ENCODE results near the gene DHRS9. TPM values are rescaled to one million over a fixed set of nuclear protein-coding genes. Genes with fewer than 3 reads are reported as not detected.
"Not testable (repeated sequence)": the region's sequence is repeated elsewhere in the genome, so short reads cannot be mapped to it uniquely, and the experiment has no call there.

Gene DHRS9
- total and polyA plus RNA-seq, 2 donors (not counting 1 experiment from before 2014, with no cell fraction given): 0.25 to 0.94 TPM

- POLR2A ChIA-PET: not testable (repeated sequence)
- 81% methylated on average over 5 of the region's 6 CpGs for WGBS (ENCODE audit: insufficient coverage)
These were observed 64.9 kb downstream of the DHRS9 start for GRCh38 chr2:169134272-169134671.

DNA sequence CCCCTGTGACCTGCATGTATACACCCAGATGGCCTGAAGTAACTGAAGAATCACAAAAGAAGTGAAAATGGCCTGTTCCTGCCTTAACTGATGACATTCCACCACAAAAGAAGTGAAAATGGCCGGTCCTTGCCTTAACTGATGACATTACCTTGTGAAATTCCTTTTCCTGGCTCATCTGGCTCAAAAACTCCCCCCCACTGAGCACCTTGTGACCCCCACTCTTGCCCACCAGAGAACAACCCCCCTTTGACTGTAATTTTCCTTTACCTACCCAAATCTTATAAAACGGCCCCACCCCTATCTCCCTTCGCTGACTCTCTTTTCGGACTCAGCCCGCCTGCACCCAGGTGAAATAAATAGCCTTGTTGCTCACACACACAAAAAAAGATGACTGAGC, 67.1 kb downstream of the DHRS9 start:
- H3K27me3 ChIP-seq (replicated peaks in 1 of 4; ENCODE audit: control extremely low read depth in 1 of 4, control insufficient read depth in 3 of 4, insufficient read depth in 4 of 4, low read length in 3 of 4); CTCF ChIA-PET; H4K20me1 ChIP-seq (ENCODE audit: control insufficient read depth, insufficient read depth, low read length, poor library complexity, severe bottlenecking); H3K4me3 ChIP-seq (ENCODE audit: control extremely low read depth in 1 of 5, extremely low read depth in 1 of 5, insufficient read depth in 1 of 5, low read depth in 2 of 5, low read length in 4 of 5); H3K4me1 Mint-ChIP-seq; H3K79me2 ChIP-seq (ENCODE audit: control insufficient read depth, insufficient read depth, low read length); intact Hi-C loops (cut with micrococcal nuclease); DNase-seq; H3K4me3 Mint-ChIP-seq; H3K9me3 Mint-ChIP-seq (ENCODE audit: insufficient read depth); H2AFZ ChIP-seq (ENCODE audit: insufficient read depth, low read depth, low read length, poor library complexity, severe bottlenecking); H3K27ac ChIP-seq (ENCODE audit: low read length in 2 of 2); H3K36me3 ChIP-seq (replicated peaks in 1 of 2; ENCODE audit: control extremely low read depth in 1 of 2, control insufficient read depth in 1 of 2, extremely low read depth in 1 of 2, insufficient read depth in 2 of 2, low read length in 1 of 2); POLR2A ChIA-PET; H3K9ac ChIP-seq (ENCODE audit: low read length); H3K27ac Mint-ChIP-seq; H3K27me3 Mint-ChIP-seq; H3K4me2 ChIP-seq (replicated peaks; ENCODE audit: low read depth, low read length, poor library complexity, severe bottlenecking); H3K4me1 ChIP-seq (ENCODE audit: control insufficient read depth in 2 of 2, insufficient read depth in 2 of 2, low read length in 2 of 2); H3K9me3 ChIP-seq (ENCODE audit: control extremely low read depth in 1 of 3, control insufficient read depth in 2 of 3, insufficient read depth in 1 of 3, low read length in 2 of 3); ATAC-seq (ENCODE audit: low read depth): not testable (repeated sequence)
- 100% methylated on average over 3 of the region's 5 CpGs for WGBS (ENCODE audit: insufficient coverage)

More at GRCh38 chr2:169134272-169134671, 64.9 kb downstream of the DHRS9 start:
- H3K9ac ChIP-seq (ENCODE audit: low read length); CTCF ChIA-PET; H3K4me3 Mint-ChIP-seq; H3K4me1 ChIP-seq (ENCODE audit: control insufficient read depth in 2 of 2, insufficient read depth in 2 of 2, low read length in 2 of 2); H3K27ac ChIP-seq (ENCODE audit: low read length in 2 of 2); H4K20me1 ChIP-seq (ENCODE audit: control insufficient read depth, insufficient read depth, low read length, poor library complexity, severe bottlenecking); H3K27me3 Mint-ChIP-seq; H3K27ac Mint-ChIP-seq; H3K4me1 Mint-ChIP-seq; intact Hi-C loops (cut with micrococcal nuclease); H3K4me3 ChIP-seq (ENCODE audit: control extremely low read depth in 1 of 5, extremely low read depth in 1 of 5, insufficient read depth in 1 of 5, low read depth in 2 of 5, low read length in 4 of 5); H3K27me3 ChIP-seq (replicated peaks in 1 of 4; ENCODE audit: control extremely low read depth in 1 of 4, control insufficient read depth in 3 of 4, insufficient read depth in 4 of 4, low read length in 3 of 4); H3K79me2 ChIP-seq (ENCODE audit: control insufficient read depth, insufficient read depth, low read length); H3K9me3 ChIP-seq (ENCODE audit: control extremely low read depth in 1 of 3, control insufficient read depth in 2 of 3, insufficient read depth in 1 of 3, low read length in 2 of 3); DNase-seq; H3K9me3 Mint-ChIP-seq (ENCODE audit: insufficient read depth); ATAC-seq (ENCODE audit: low read depth); H3K4me2 ChIP-seq (replicated peaks; ENCODE audit: low read depth, low read length, poor library complexity, severe bottlenecking); H2AFZ ChIP-seq (ENCODE audit: insufficient read depth, low read depth, low read length, poor library complexity, severe bottlenecking); H3K36me3 ChIP-seq (replicated peaks in 1 of 2; ENCODE audit: control extremely low read depth in 1 of 2, control insufficient read depth in 1 of 2, extremely low read depth in 1 of 2, insufficient read depth in 2 of 2, low read length in 1 of 2): not testable (repeated sequence)

All from B cell (primary cell).